C4-2B (cell line): ENCODE data around the gene PROSER1.

Source experiments
- ZFX ChIP-seq: fragments of 450-650 bp; IDR thresholded peaks from 2 replicates; pipeline ENCODE4 v1.6.1; 2017
- TF ChIP-seq, protein P1 (sequence below): fragments of 450-650 bp; conservative IDR thresholded peaks from 2 replicates; pipeline ENCODE4 v1.5.1; 2017; ENCODE audit warnings: mild to moderate bottlenecking

DNA sequence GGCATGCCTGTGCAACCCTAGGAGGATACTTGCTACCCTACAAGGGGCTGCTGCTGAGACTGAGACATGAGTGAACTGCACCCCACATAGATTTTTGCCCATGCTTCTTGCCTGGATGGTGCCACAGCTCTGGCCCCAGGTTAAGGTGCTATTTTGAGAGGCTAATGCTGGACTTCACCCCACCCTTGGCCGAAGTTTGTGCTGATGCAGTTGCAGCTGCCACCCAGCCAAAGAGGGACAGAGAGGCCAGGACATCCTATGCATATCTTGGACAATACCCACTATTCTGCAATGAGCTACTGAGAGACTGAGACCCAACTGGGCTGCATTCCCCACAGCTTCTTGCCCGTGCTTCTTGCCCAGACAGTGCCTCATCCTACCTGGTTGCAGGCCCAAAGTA lies 35.0 kb upstream of the PROSER1 start:
- TF ChIP-seq, protein P1, sequence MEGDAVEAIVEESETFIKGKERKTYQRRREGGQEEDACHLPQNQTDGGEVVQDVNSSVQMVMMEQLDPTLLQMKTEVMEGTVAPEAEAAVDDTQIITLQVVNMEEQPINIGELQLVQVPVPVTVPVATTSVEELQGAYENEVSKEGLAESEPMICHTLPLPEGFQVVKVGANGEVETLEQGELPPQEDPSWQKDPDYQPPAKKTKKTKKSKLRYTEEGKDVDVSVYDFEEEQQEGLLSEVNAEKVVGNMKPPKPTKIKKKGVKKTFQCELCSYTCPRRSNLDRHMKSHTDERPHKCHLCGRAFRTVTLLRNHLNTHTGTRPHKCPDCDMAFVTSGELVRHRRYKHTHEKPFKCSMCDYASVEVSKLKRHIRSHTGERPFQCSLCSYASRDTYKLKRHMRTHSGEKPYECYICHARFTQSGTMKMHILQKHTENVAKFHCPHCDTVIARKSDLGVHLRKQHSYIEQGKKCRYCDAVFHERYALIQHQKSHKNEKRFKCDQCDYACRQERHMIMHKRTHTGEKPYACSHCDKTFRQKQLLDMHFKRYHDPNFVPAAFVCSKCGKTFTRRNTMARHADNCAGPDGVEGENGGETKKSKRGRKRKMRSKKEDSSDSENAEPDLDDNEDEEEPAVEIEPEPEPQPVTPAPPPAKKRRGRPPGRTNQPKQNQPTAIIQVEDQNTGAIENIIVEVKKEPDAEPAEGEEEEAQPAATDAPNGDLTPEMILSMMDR = no peak
- TF ChIP-seq ZFX = no peak
